ENCODE data around the gene PTPN18.

DNA sequence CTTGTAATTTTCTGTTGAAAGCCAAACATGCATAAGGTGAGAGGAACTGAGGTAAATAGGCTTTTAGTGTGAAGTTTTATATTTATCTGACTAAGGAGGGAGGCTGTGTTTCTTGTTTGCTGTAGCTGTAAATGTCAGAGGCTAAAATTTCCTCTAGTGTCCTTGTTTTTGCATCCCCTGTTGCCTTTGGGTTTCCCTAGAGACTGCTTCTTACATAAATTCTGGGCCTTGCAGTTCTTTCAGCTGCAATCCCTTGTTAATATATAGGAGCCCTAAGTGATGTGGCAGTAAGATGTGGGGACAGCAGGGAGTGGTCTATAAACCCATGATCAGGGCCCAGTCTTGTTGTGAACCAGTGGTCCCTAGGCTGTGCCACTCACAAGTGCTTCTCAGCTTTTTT, 20.6 kb upstream of the PTPN18 start:
- no peak for TF ChIP-seq CTCF (IDR thresholded peaks at IDR 0.05)
- TF ChIP-seq POLR2A (IDR thresholded peaks at IDR 0.05) = no peak
